Stimulated activated CD4-positive, alpha-beta T cell treated with anti-CD3 and anti-CD28 coated beads, Interleukin-15, amount 100 ng/mL, for 48 hours (primary cell): ENCODE results near the gene SETD1A.
A peak's percentile ranks its signal among the peaks of the same experiment; 100 is the strongest.
"Not testable (repeated sequence)": the region's sequence is repeated elsewhere in the genome, so short reads cannot be mapped to it uniquely, and the experiment has no call there.

ENCODE experiments used
- DNase-seq, 2 donors: peaks; one replicate each; pipeline ENCODE4 v3.0.0-alpha.2; 2020; ENCODE audit warnings: low read depth in 2 of 2

The SETD1A gene

GRCh38 chr16:30929167-30929566 is 28.4 kb upstream of the SETD1A start:
- no peak for DNase-seq

- no peak for DNase-seq
Observed at GRCh38 chr16:30930160-30930571, 27.4 kb upstream of the SETD1A start.

DNA sequence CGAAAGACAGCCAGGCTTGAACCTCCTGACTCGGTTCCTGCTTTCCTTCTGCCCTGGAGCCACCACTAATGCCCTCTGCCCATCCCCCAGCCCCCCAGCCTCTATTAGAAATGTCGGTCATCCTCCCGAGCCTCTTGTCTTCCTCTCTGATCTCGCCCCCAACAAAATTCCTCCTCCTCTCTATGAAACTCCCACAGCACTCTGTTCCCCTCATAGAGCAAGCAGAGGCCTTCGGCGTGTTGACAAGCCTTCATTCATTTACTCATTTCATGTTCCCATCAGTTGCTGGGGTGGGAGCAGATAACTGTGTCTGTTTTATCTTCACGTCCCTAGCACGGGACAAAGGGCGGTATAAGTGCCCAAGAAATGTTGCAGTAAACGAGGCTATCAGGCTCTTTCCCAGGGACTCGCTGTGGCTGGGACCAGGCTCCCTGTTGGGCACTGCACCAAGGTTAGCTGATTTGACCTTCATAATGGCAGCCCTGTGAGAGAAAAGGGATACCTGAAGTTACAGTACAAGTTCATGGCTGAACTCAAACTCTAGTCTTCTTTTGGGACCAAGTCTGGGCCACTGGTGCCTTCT is 26.4 kb upstream of the SETD1A start:
- DNase-seq, result no peak

DNA sequence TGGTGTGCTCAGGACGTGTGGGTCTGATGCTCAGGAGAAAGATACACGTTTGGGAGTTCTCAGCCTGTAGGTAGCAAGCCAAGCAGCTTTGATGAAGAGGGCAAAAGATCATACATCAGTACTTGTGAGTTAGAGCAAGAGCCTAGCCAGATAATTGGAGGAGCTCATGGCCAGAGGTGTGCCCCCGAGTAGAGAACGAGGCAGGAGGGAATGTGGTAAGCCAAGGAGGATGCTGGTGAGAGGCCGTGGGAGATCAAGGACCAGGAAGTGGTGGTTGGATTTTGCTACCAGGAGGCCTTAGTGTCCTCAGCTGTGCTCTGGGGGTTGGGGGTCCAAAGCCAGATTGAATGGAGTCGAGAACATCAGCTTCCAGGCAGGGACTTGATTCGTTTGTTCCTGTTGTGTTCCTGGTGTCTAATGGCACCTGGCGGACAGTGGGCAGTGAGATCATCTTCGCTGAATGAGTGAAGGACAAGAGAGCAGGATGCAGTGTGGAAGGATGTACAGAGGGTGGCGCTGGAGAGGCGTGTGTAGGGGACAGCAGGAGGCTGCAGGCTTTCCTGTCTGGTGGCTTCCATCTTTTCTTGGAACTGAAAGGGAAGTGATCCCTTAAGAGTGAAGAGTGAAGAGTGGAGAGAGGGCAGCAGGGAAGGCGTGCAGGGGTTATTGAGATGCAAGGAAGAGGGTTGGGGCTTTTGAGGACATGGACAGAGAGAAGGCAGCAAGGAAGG is 22.6 kb upstream of the SETD1A start:
- DNase-seq, result no peak

GRCh38 chr16:30937692-30938091 is 19.9 kb upstream of the SETD1A start:
- DNase-seq, result no peak

GRCh38 chr16:30939571-30939970 is 18.0 kb upstream of the SETD1A start:
- DNase-seq, result not testable (repeated sequence)

DNA sequence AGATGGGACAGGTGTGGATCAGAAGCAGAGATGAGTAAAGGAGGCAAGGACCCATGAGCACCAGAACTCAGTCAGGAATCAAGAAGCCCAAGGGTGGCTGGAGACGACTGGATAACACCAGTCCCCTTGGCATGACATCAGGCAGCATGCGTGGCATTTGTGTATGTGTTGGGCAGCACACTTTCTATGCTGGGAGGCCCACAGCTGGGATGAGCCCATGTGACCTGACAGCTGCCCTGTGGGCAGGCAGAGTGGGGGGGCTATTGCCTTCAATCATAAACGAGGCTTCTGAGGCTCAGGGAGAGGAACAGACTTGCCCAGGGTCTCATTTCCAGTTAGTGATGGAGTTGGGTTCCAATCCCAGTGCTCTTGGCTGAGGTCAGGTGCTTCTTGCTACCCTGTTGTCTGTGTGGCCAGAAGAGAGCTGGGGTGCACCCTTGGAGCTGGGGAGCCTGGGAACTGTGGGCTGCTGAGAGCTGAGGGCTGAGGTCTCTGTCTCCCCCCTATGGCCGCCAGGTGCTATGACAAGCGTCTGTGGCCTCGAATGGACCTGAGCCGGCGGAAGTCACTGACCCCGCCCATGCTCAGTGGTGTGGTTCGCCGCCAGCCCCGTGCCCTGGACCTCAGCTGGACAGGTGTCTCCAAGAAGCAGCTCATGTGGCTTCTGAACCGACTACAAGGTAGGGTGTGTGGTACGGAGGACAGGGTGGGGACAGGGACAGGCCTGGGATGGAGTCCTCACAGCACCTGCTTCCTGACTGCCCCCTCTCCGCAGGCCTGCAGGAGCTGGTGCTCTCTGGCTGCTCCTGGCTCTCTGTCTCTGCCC is 15.7 kb upstream of the SETD1A start:
- peak in 1 of 2 donors; percentile 57 for DNase-seq

GRCh38 chr16:30942426-30942806 is 15.1 kb upstream of the SETD1A start:
- no peak for DNase-seq

GRCh38 chr16:30944352-30944751 is 13.2 kb upstream of the SETD1A start:
- no peak for DNase-seq

GRCh38 chr16:30946671-30947540 is 10.6 kb upstream of the SETD1A start:
- no peak for DNase-seq

DNA sequence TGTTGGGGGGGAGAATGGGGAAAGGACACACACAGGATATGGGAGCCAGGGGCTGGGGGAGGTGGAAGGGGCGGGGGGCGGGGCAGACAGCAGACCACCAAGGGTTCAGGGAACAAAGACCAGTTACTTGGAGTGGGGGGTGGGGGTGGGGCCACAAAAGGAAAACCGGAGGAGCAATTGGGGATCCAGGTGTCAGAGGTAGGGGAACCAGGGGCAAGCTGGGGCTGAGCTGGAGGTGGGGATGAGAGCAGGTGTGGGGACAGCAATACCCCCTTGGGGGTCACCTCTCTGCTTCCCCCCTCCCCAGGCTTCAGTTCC is 10.1 kb upstream of the SETD1A start:
- DNase-seq, result no peak

- no peak for DNase-seq
Observed at GRCh38 chr16:30947859-30948666, 9.5 kb upstream of the SETD1A start.

GRCh38 chr16:30948667-30949649 is 8.6 kb upstream of the SETD1A start, which contains the start of gene ORAI3:
TSS of gene ORAI3 (plus strand) at chr16:30949068. CDS start at chr16:30949290, 222 bp downstream.
- DNase-seq, result no peak

- DNase-seq, result peak in 1 of 2 donors; percentile 51
Observed at GRCh38 chr16:30949650-30950515, 7.7 kb upstream of the SETD1A start.

DNA sequence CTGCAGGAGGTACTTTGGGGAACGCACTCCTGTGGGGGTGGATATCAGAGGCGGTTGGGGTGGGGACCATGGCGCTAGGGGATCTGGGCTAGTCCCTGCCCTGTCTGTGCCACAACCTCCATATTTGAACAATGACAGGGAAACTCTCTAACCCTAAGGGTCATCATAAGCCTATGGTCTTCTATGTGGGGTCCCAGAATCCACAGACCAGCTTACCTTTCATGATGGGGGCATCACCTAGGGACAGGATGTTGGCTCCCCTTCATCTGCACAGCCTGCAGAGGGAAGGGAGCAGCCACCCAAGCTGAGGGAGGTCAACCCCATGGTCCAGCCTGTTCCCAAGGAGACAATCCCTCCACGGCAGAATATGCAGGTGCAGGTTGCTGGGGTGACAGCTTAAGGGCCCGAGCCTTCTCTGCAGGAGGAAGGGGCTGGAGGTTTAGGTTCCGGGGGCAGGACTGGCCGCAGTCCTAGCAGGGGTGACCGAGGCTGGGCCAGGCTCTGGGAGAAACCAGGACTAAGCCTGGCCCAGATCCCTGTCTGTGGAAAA is 7.0 kb upstream of the SETD1A start:
- DNase-seq, result no peak

DNA sequence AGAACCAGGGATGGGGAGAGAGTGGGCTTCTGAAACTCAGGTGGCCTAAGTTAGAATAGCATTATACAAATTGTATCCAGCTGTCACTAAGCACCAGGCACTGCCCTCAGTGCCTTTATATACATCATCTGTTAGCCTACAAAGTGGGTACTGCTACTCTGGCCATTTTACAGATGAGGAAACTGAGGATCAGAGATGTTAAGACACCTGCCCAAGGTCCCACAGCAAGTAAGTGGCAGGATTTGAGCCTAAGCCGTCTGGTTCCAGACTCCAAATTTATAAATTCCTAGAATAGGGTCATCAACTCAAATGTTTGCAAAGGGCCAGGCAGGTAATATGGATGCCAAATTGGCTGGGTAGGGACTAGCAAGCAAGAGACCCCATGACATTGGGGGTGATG is 6.4 kb upstream of the SETD1A start:
- no peak for DNase-seq

- DNase-seq, result no peak
Observed at GRCh38 chr16:30951750-30952149, 5.8 kb upstream of the SETD1A start.

GRCh38 chr16:30953111-30953510 is 4.4 kb upstream of the SETD1A start:
- no peak for DNase-seq
